ENCODE measurements around the gene CFAP410.

The CFAP410 gene

GRCh38 chr21:44331209-44331608 is 8.0 kb downstream of the CFAP410 start:
- DNase-seq (ENCODE audit: low read depth in 2 of 2): no peak

- DNase-seq (ENCODE audit: low read depth in 2 of 2): no peak
Measured at GRCh38 chr21:44330698-44331097, 8.5 kb downstream of the CFAP410 start.

GRCh38 chr21:44329971-44330681 is 9.1 kb downstream of the CFAP410 start:
- no peak for DNase-seq (ENCODE audit: low read depth in 2 of 2)

- no peak for DNase-seq (ENCODE audit: low read depth in 2 of 2)
Measured at GRCh38 chr21:44329086-44329889, 9.9 kb downstream of the CFAP410 start.

GRCh38 chr21:44328242-44328895 is 10.8 kb downstream of the CFAP410 start:
- DNase-seq (ENCODE audit: low read depth in 2 of 2): no peak

- no peak for DNase-seq (ENCODE audit: low read depth in 2 of 2)
Measured at GRCh38 chr21:44327603-44327974, 11.6 kb downstream of the CFAP410 start.

- no peak for DNase-seq (ENCODE audit: low read depth in 2 of 2)
Measured at GRCh38 chr21:44326716-44327602, 12.2 kb downstream of the CFAP410 start.

- DNase-seq (ENCODE audit: low read depth in 2 of 2): no peak
Measured at GRCh38 chr21:44326272-44326647, 12.9 kb downstream of the CFAP410 start.

- no peak for DNase-seq (ENCODE audit: low read depth in 2 of 2)
Measured at GRCh38 chr21:44325386-44326271, 13.6 kb downstream of the CFAP410 start.

- no peak for DNase-seq (ENCODE audit: low read depth in 2 of 2)
Measured at GRCh38 chr21:44324854-44325107, 14.4 kb downstream of the CFAP410 start.

- no peak for DNase-seq (ENCODE audit: low read depth in 2 of 2)
Measured at GRCh38 chr21:44324106-44324853, 14.9 kb downstream of the CFAP410 start.

- DNase-seq (ENCODE audit: low read depth in 2 of 2): no peak
Measured at GRCh38 chr21:44323591-44323990, 15.6 kb downstream of the CFAP410 start.

- no peak for DNase-seq (ENCODE audit: low read depth in 2 of 2)
Measured at GRCh38 chr21:44322621-44323325, 16.4 kb downstream of the CFAP410 start.

GRCh38 chr21:44321846-44322450 is 17.2 kb downstream of the CFAP410 start:
- no peak for DNase-seq (ENCODE audit: low read depth in 2 of 2)

GRCh38 chr21:44320847-44321246 is 18.3 kb downstream of the CFAP410 start:
- DNase-seq (ENCODE audit: low read depth in 2 of 2): no peak

- no peak for DNase-seq (ENCODE audit: low read depth in 2 of 2)
Measured at GRCh38 chr21:44319407-44320065, 19.7 kb downstream of the CFAP410 start.

GRCh38 chr21:44318489-44319285 is 20.5 kb downstream of the CFAP410 start:
- no peak for DNase-seq (ENCODE audit: low read depth in 2 of 2)

GRCh38 chr21:44317871-44318270 is 21.3 kb downstream of the CFAP410 start:
- no peak for DNase-seq (ENCODE audit: low read depth in 2 of 2)

Data from stimulated activated CD8-positive, alpha-beta memory T cell treated with anti-CD3 and anti-CD28 coated beads, Interleukin-15, amount 100 ng/mL, for 48 hours (primary cell).